GM18498 (cell line): Measurements from ENCODE around the gene PTPN4.

ENCODE experiments used
- ATAC-seq: cut with Tn5 transposase; IDR thresholded peaks from one replicate; pipeline ENCODE4 v1.9.1; 2021; ENCODE audit warnings: mild to moderate bottlenecking, moderate library complexity; ENCODE audit not compliant: unreplicated experiment

The PTPN4 gene

GRCh38 chr2:119849838-119850565, 90.3 kb downstream of the PTPN4 start:
- no peak for ATAC-seq

- ATAC-seq: no peak
Measured at GRCh38 chr2:119852214-119852613, 92.5 kb downstream of the PTPN4 start.

- no peak for ATAC-seq
Measured at GRCh38 chr2:119853777-119854399, 94.2 kb downstream of the PTPN4 start.

GRCh38 chr2:119856469-119856901, 96.8 kb downstream of the PTPN4 start:
- ATAC-seq: no peak

- ATAC-seq: no peak
Measured at GRCh38 chr2:119857742-119858141, 98.0 kb downstream of the PTPN4 start.

- ATAC-seq: no peak
Measured at GRCh38 chr2:119859528-119859927, 99.8 kb downstream of the PTPN4 start.

GRCh38 chr2:119860924-119861323, 101.2 kb downstream of the PTPN4 start:
- no peak for ATAC-seq

- ATAC-seq: peak; percentile 81
Measured at GRCh38 chr2:119862127-119862889, 102.6 kb downstream of the PTPN4 start.

GRCh38 chr2:119864318-119864717, 104.6 kb downstream of the PTPN4 start:
- ATAC-seq: peak; percentile 63

GRCh38 chr2:119871725-119872124, 112.0 kb downstream of the PTPN4 start:
- no peak for ATAC-seq

- ATAC-seq: no peak
Measured at GRCh38 chr2:119873350-119874315, 113.9 kb downstream of the PTPN4 start.

- ATAC-seq: no peak
Measured at GRCh38 chr2:119879502-119879901, 119.8 kb downstream of the PTPN4 start.

- no peak for ATAC-seq
Measured at GRCh38 chr2:119888680-119889079, 129.0 kb downstream of the PTPN4 start.

GRCh38 chr2:119897736-119898395, 138.1 kb downstream of the PTPN4 start:
- no peak for ATAC-seq

GRCh38 chr2:119901013-119901412, 141.3 kb downstream of the PTPN4 start:
- ATAC-seq: no peak

GRCh38 chr2:119910566-119910965, 150.8 kb downstream of the PTPN4 start:
- no peak for ATAC-seq

GRCh38 chr2:119914266-119914665, 154.5 kb downstream of the PTPN4 start:
- ATAC-seq: no peak

GRCh38 chr2:119921825-119922224, 162.1 kb downstream of the PTPN4 start:
- ATAC-seq: no peak

- ATAC-seq: no peak
Measured at GRCh38 chr2:119922699-119923098, 163.0 kb downstream of the PTPN4 start.

- ATAC-seq: no peak
Measured at GRCh38 chr2:119929537-119929936, 169.8 kb downstream of the PTPN4 start.
